ENCODE results near the gene CEP192.

DNA sequence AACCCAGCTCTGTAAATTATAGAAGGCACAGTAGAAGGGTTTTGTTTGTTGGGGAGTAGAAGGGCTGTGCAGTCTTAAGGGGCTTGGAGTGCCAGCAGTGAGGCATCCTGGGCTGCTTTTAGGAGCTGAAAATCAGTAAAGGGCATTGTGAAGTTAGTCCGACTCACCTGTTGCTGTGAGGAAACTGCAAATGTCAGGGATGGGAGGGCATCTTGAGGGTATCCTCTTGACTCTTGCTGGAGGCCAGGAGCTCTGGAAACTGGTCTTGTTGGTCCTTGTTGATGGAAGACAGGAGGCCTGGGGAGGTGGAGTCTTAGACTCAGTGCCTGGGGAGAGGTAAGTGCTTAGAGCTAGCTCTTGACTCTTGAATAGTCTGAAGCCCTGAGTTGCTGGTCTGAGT, 14.1 kb downstream of the CEP192 start:
- no peak for TF ChIP-seq POLR2A (IDR thresholded peaks at IDR 0.05; ENCODE audit: low read depth, low read length)
- TF ChIP-seq POLR2AphosphoS5 (IDR thresholded peaks at IDR 0.05; ENCODE audit: low read depth, low read length): no peak
